ENCODE data around the gene AGO3. TPM values are rescaled to one million over a fixed set of nuclear protein-coding genes. Genes with fewer than 3 reads are reported as not detected.

AGO3 gene
- total RNA-seq, 1 experiment from 2014 or later, result 4.3 TPM

GRCh38 chr1:36093929-36094328 is 163.0 kb downstream of the AGO3 start:
- H3K36me3 ChIP-seq, result peaks cover 44% of the 10 kb centered on the region
- no peaks in the 10 kb centered on the region for H3K9me3 ChIP-seq
- H3K4me3 ChIP-seq, result no peak overlapping the region
- H3K27me3 ChIP-seq, result no peaks in the 10 kb centered on the region
- no peak for DNase-seq

DNA sequence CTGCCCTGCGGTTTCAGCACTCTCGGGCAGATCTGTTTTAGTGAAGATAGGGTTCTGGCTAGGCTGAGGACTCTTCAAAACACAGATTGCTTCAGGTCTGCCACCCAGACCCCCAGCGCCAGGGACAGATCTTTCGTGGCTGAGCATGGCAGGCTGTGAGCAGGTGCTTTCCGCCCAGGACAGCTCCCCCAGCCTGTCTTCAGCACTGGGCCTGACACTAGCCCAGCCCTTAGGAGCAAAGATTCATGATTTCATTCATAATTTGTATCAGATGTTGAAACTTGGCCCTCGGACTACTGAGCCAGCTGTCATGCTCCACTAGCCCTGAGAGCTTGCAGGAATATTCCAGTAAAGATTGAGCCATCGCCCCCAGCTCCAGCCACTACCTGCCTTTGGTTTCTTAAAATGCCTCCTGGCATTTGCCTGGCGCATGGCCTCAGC is 163.7 kb downstream of the AGO3 start:
- H3K9me3 ChIP-seq, result no peaks in the 10 kb centered on the region
- H3K36me3 ChIP-seq, result peaks cover 44% of the 10 kb centered on the region
- no peak for DNase-seq
- no peak overlapping the region for H3K4me3 ChIP-seq
- no peaks in the 10 kb centered on the region for H3K27me3 ChIP-seq

DNA sequence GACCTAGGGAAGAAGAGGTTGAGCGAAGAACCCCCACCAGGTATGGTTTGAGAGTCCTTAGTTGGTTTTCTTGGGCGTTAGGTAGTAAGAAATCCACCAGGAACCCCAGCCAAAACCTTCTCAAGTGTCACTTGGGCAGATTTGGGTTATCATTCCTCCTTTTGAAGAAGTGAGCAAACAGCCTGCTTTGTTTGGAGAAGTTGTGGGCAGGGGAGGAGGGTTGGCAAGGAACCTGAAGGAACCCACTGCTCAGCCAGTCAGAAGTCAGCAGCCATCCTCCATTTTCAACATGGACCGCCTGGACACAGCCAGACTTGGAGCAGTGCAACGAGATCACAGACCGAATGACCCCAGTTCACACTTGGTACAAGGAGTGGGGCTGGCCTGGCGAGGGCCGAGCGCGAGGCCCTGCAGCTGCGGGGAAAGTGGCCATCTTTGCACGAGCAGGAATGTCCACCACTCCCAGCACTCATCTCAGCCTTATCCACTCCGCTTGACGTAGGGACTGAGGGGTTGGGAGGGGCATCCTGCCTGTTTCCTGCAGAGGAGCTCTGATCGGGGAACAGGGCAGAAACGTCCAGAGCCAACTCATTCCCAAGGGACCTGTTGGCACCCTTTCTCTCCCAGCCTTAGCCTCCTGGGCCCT is 165.0 kb downstream of the AGO3 start:
- Histone ChIP-seq H3K9me3 (no peaks in the 10 kb centered on the region), H3K36me3 (peaks cover 38% of the 10 kb centered on the region), H3K4me3 (no peak overlapping the region), H3K27me3 (no peaks in the 10 kb centered on the region)
- DNase-seq, result no peak

- DNase-seq, result peak; percentile 43
These were observed 165.9 kb downstream of the AGO3 start for GRCh38 chr1:36096500-36097432.

GRCh38 chr1:36097693-36098585 is 167.0 kb downstream of the AGO3 start:
- Histone ChIP-seq H3K4me3 (no peak overlapping the region), H3K36me3 (peaks cover 17% of the 10 kb centered on the region), H3K9me3 (no peaks in the 10 kb centered on the region), H3K27me3 (no peaks in the 10 kb centered on the region)
- DNase-seq, result no peak

More at GRCh38 chr1:36096500-36097432, 165.9 kb downstream of the AGO3 start:
- Histone ChIP-seq H3K9me3 (no peaks in the 10 kb centered on the region), H3K27me3 (no peaks in the 10 kb centered on the region), H3K36me3 (peaks cover 29% of the 10 kb centered on the region), H3K4me3 (no peak overlapping the region)

- Histone ChIP-seq H3K27me3 (no peaks in the 10 kb centered on the region), H3K36me3 (peaks cover 10% of the 10 kb centered on the region), H3K9me3 (no peaks in the 10 kb centered on the region), H3K4me3 (no peak overlapping the region)
- DNase-seq, result no peak
These were observed 167.9 kb downstream of the AGO3 start for GRCh38 chr1:36098650-36099365.

GRCh38 chr1:36099681-36100341 is 168.9 kb downstream of the AGO3 start:
- Histone ChIP-seq H3K36me3 (no peaks in the 10 kb centered on the region; the same call in 1 of the 2 replicates), H3K27me3 (no peaks in the 10 kb centered on the region), H3K4me3 (no peak overlapping the region), H3K9me3 (no peaks in the 10 kb centered on the region)
- peak; percentile 67 for DNase-seq

DNA sequence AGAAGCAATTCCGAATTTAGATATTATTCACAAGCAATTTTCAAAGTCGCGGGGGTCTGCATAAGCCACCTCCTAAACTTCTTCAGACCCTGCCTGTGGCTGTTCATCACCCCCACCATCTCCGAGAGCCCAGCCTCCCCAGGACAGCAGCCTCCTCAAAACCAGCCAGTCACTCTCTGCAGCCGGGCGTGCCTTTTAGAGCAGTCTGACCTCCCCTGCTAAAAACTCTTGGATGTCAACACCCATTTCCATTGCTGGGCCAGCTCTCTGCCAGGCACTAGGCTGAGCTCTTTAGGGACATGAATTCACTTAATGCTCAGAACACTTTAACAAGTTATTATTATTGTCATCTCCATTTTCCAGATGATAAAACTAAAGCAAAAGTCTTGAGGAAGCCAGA is 169.5 kb downstream of the AGO3 start:
- DNase-seq, result no peak
- Histone ChIP-seq H3K9me3 (no peaks in the 10 kb centered on the region), H3K27me3 (no peaks in the 10 kb centered on the region), H3K36me3 (no peaks in the 10 kb centered on the region), H3K4me3 (no peak overlapping the region)

DNA sequence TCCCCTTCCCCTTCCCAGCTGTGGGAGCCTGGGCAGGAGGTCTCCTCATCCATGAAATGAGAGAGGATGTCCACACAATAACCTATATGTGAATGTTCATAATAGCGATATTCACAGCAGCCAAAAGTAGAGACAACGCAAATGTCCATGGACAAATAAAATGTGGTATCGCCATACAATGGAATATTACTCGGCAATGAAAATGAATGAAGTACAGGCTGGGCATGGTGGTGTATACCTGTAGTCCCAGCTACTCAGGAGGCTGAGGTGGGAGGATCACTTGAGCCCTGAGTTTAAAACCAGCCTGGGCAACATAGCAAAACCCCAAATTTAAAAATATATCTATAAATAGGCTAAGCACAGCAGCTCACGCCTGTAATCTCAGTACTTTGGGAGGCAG is 170.6 kb downstream of the AGO3 start:
- DNase-seq, result no peak
- H3K9me3 ChIP-seq, result no peaks in the 10 kb centered on the region
- no peak overlapping the region for H3K4me3 ChIP-seq
- H3K27me3 ChIP-seq, result no peaks in the 10 kb centered on the region
- H3K36me3 ChIP-seq, result no peaks in the 10 kb centered on the region

GRCh38 chr1:36106269-36106668 is 175.4 kb downstream of the AGO3 start:
- Histone ChIP-seq H3K36me3 (no peaks in the 10 kb centered on the region), H3K9me3 (no peaks in the 10 kb centered on the region), H3K4me3 (no peak overlapping the region), H3K27me3 (no peaks in the 10 kb centered on the region)
- no peak for DNase-seq

DNA sequence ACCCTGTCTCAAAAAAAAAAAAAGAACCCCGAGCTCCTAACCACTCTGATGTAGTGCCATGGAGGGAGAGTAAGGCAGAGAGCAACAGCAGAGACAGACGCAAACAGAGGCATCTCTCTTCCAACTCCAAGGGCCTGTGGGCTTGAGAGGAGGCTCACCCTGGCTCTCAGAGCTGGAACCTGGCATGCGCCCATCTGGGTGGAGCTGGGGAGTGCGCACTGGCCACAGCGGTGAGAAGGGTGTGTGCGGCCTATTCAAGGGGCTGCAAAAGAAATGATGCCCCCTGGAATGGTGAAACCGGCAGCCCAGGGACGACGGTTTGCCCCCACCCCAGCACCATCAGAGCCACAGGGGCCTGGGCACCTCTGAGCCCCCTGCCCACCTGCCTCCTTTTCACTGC is 176.5 kb downstream of the AGO3 start:
- no peak for DNase-seq
- H3K27me3 ChIP-seq, result no peaks in the 10 kb centered on the region

GRCh38 chr1:36108314-36108713 is 177.4 kb downstream of the AGO3 start:
- H3K27me3 ChIP-seq, result no peaks in the 10 kb centered on the region
- H3K4me3 ChIP-seq, result no peak overlapping the region
- no peaks in the 10 kb centered on the region for H3K9me3 ChIP-seq
- no peak for DNase-seq
- no peaks in the 10 kb centered on the region for H3K36me3 ChIP-seq

More for the DNA sequence above, 176.5 kb downstream of the AGO3 start:
- Histone ChIP-seq H3K36me3 (no peaks in the 10 kb centered on the region), H3K4me3 (no peak overlapping the region), H3K9me3 (no peaks in the 10 kb centered on the region)

- no peaks in the 10 kb centered on the region for H3K36me3 ChIP-seq
- H3K27me3 ChIP-seq, result no peaks in the 10 kb centered on the region
- H3K9me3 ChIP-seq, result no peaks in the 10 kb centered on the region
- peak; percentile 75 for DNase-seq
- no peak overlapping the region for H3K4me3 ChIP-seq
These were observed 178.3 kb downstream of the AGO3 start for GRCh38 chr1:36109041-36109679.

GRCh38 chr1:36111151-36111550 is 180.2 kb downstream of the AGO3 start:
- Histone ChIP-seq H3K9me3 (no peaks in the 10 kb centered on the region), H3K36me3 (no peaks in the 10 kb centered on the region), H3K27me3 (no peaks in the 10 kb centered on the region), H3K4me3 (no peak overlapping the region)
- DNase-seq, result no peak

- Histone ChIP-seq H3K27me3 (no peaks in the 10 kb centered on the region), H3K36me3 (no peaks in the 10 kb centered on the region), H3K9me3 (no peaks in the 10 kb centered on the region), H3K4me3 (no peak overlapping the region)
- DNase-seq, result no peak
These were observed 181.9 kb downstream of the AGO3 start for GRCh38 chr1:36112823-36113222.

Data from MG63 (cell line).